IMR-90 (cell line): ENCODE results near the gene FGD3. TPM values are rescaled to one million over a fixed set of nuclear protein-coding genes. Genes with fewer than 3 reads are reported as not detected.

Experiments
- ATAC-seq: fragments of 200-7000 bp; cut with Tn5 transposase; 2 replicates; pipeline ENCODE4 v1.9.1; 2020; ENCODE audit warnings: low read depth, mild to moderate bottlenecking, moderate library complexity
- BruUV-seq: library from RNA; stranded (reverse); fragments of 400-500 nt; replicated peaks from 2 replicates; lab custom pipeline; 2021; lab: Mats Ljungman, UMichigan
- CTCF ChIA-PET: fragments of 300-600 bp; formaldehyde crosslinking; extraction: SDS; loops from one replicate; lab custom pipeline; 2021; ENCODE audit warnings: antibody characterized with exemption; lab: Yijun Ruan, JAX
- POLR2A ChIA-PET: fragments of 300-600 bp; sonication (Branson Sonifier 250); formaldehyde crosslinking; loops from one replicate; lab custom pipeline; 2022; ENCODE audit warnings: antibody characterized with exemption; ENCODE audit not compliant: unreplicated experiment; lab: Charles Lee
- DNase-seq: peaks from one replicate; pipeline ENCODE4 v3.0.0; 2013
- H2AFZ ChIP-seq: replicated peaks from 2 replicates; pipeline ENCODE3; 2013; ENCODE audit warnings: low read length, mild to moderate bottlenecking; ENCODE audit not compliant: poor library complexity
- H2AK5ac ChIP-seq: 2 replicates; pipeline ENCODE4 v1.6.1; 2013; ENCODE audit warnings: low read depth, low read length, inconsistent platforms
- H2AK9ac ChIP-seq: replicated peaks from 2 replicates; pipeline ENCODE3; 2013; ENCODE audit warnings: mild to moderate bottlenecking, low read depth, low read length, moderate library complexity; ENCODE audit not compliant: poor library complexity
- H2BK120ac ChIP-seq: 2 replicates; pipeline ENCODE4 v1.6.1; 2013; ENCODE audit warnings: low read depth, low read length, inconsistent platforms
- H2BK15ac ChIP-seq: 3 replicates; pipeline ENCODE4 v1.6.1; 2013; ENCODE audit warnings: low read depth, low read length, inconsistent platforms
- H2BK20ac ChIP-seq: 2 replicates; pipeline ENCODE4 v1.6.1; 2013; ENCODE audit warnings: low read depth, mild to moderate bottlenecking, inconsistent platforms, low read length, moderate library complexity
- H2BK5ac ChIP-seq: 2 replicates; pipeline ENCODE4 v1.6.1; 2013; ENCODE audit warnings: mild to moderate bottlenecking, low read depth, low read length, inconsistent platforms; ENCODE audit not compliant: poor library complexity, severe bottlenecking
- H3K14ac ChIP-seq: replicated peaks from 2 replicates; pipeline ENCODE4 v1.6.1; 2013; ENCODE audit warnings: low read depth, low read length, inconsistent platforms
- H3K18ac ChIP-seq: 2 replicates; pipeline ENCODE4 v1.6.1; 2013; ENCODE audit warnings: low read depth, low read length, control low read depth
- H3K23ac ChIP-seq: 2 replicates; pipeline ENCODE4 v1.6.1; 2013; ENCODE audit warnings: low read depth, low read length, inconsistent platforms
- H3K27ac ChIP-seq: 2 replicates; pipeline ENCODE4 v1.5.1; 2013; ENCODE audit warnings: mild to moderate bottlenecking, control low read depth, low read length; ENCODE audit not compliant: insufficient read depth
- H3K27me3 ChIP-seq: 2 replicates; pipeline ENCODE4 v1.6.1; 2013; ENCODE audit warnings: low read length; ENCODE audit not compliant: control insufficient read depth, insufficient read depth
- H3K36me3 ChIP-seq: 2 replicates; pipeline ENCODE4 v1.6.1; 2013; ENCODE audit warnings: low read length, mixed read lengths; ENCODE audit not compliant: control insufficient read depth, insufficient read depth
- H3K4ac ChIP-seq: 2 replicates; pipeline ENCODE4 v1.6.1; 2013; ENCODE audit warnings: low read depth, low read length, inconsistent platforms
- H3K4me1 ChIP-seq: 2 replicates; pipeline ENCODE4 v1.6.1; 2013; ENCODE audit warnings: low read length, mixed read lengths; ENCODE audit not compliant: control insufficient read depth, insufficient read depth
- H3K4me2 ChIP-seq: 2 replicates; pipeline ENCODE4 v1.6.1; 2013; ENCODE audit warnings: low read depth, mild to moderate bottlenecking, control low read depth, low read length, moderate library complexity
- H3K4me3 ChIP-seq: 2 replicates; pipeline ENCODE4 v1.5.1; 2013; ENCODE audit warnings: low read depth, mild to moderate bottlenecking, control low read depth, low read length, moderate library complexity; ENCODE audit not compliant: insufficient read depth
- H3K56ac ChIP-seq: 2 replicates; pipeline ENCODE4 v1.6.1; 2013; ENCODE audit warnings: low read length, inconsistent platforms; ENCODE audit not compliant: insufficient read depth; ENCODE audit errors: extremely low read depth
- H3K79me1 ChIP-seq, 2 experiments: 2 replicates each; pipeline ENCODE4 v1.6.1; 2013; ENCODE audit warnings: low read length in 2 of 2, inconsistent platforms in 1 of 2, low read depth in 1 of 2
- H3K9ac ChIP-seq: 2 replicates; pipeline ENCODE4 v1.6.1; 2013; ENCODE audit warnings: low read depth, low read length, control low read depth
- H3K9me1 ChIP-seq: 2 replicates; pipeline ENCODE4 v1.6.1; 2013; ENCODE audit warnings: low read length, inconsistent platforms; ENCODE audit not compliant: insufficient read depth
- H3K9me3 ChIP-seq: 2 replicates; pipeline ENCODE4 v1.6.1; 2013; ENCODE audit warnings: low read length; ENCODE audit not compliant: control insufficient read depth, insufficient read depth
- H4K20me1 ChIP-seq: 2 replicates; pipeline ENCODE4 v1.6.1; 2013; ENCODE audit warnings: low read length, inconsistent platforms; ENCODE audit not compliant: insufficient read depth
- H4K5ac ChIP-seq: 2 replicates; pipeline ENCODE4 v1.6.1; 2013; ENCODE audit warnings: mild to moderate bottlenecking, low read depth, low read length, control low read depth
- H4K8ac ChIP-seq, 2 experiments: 2 replicates each; pipeline ENCODE4 v1.6.1; 2013; ENCODE audit warnings: low read depth in 2 of 2, low read length in 2 of 2, control low read depth in 1 of 2, inconsistent platforms in 1 of 2
- H4K91ac ChIP-seq: 2 replicates; pipeline ENCODE4 v1.6.1; 2013; ENCODE audit warnings: low read depth, low read length, inconsistent platforms; ENCODE audit not compliant: insufficient read depth
- MAFK ChIP-seq: IDR thresholded peaks from 2 replicates; pipeline ENCODE4 v1.6.1; 2012; ENCODE audit warnings: low read depth, low read length, improper control_type of control experiment
- RCOR1 ChIP-seq: IDR thresholded peaks from 2 replicates; pipeline ENCODE4 v1.6.1; 2012; ENCODE audit warnings: mild to moderate bottlenecking, low read length, improper control_type of control experiment; ENCODE audit not compliant: insufficient replicate concordance
- WGBS, 2 experiments: methylation state at CpG; one replicate each; pipeline versions ENCODE4 v1.1.5 to v1.1.7; 2013; ENCODE audit warnings: missing lambda C conversion rate in 2 of 2; ENCODE audit not compliant: insufficient read length in 1 of 2; ENCODE audit errors: extremely low coverage in 2 of 2; 5-methylcytosine and 5-hydroxymethylcytosine counted together
- dilution Hi-C: fragments of 300-500 bp; cut with HindIII; formaldehyde crosslinking; loops from one replicate; pipeline ENCODE4 v1.14.3; 2018; ENCODE audit warnings: low sequenced_read_pairs; ENCODE audit not compliant: unreplicated experiment
- in situ Hi-C: fragments of 300-500 bp; cut with MboI; formaldehyde crosslinking; loops from 3 replicates; pipeline ENCODE4 v1.14.3; 2019; ENCODE audit warnings: low sequenced_read_pairs, inconsistent platforms, mixed read lengths
- intact Hi-C: fragments of 100-400 bp; cut with micrococcal nuclease; formaldehyde crosslinking; loops from 2 replicates; pipeline ENCODE4 v1.10.0; 2022
- polyA plus RNA-seq, 3 experiments: library from polyadenylated mRNA; depleted of rRNA; stranded (reverse); fragments of >200 nt; gene quantifications; 2 replicates each; pipeline ENCODE4 v1.2.3, GENCODE V29; 2012; ENCODE audit warnings: low replicate concordance in 1 of 3
- total RNA-seq: library from RNA; depleted of rRNA; stranded (reverse); fragments of >200 nt; gene quantifications from 2 replicates; pipeline ENCODE4 v1.2.3, GENCODE V29; 2012

FGD3 gene
- total and polyA plus RNA-seq, 2 of the 4 experiments (the other 2 are of a cell fraction): not detected

GRCh38 chr9:93030642-93031628 is 83.6 kb downstream of the FGD3 start:
- H3K4me1 ChIP-seq: no peaks in the 10 kb centered on the region
- H3K79me1 ChIP-seq: no peaks in the 10 kb centered on the region
- WGBS, 2 experiments: 63 to 100% methylated on average over 3 to 5 of the region's 9 CpGs
- no peak overlapping the region for H2AFZ ChIP-seq
- CTCF ChIA-PET: no interaction called here
- no peaks in the 10 kb centered on the region for H4K20me1 ChIP-seq
- H3K27ac ChIP-seq: no peak overlapping the region
- H3K4me3 ChIP-seq: no peak overlapping the region
- H3K56ac ChIP-seq: no peak overlapping the region
- in situ Hi-C loops: no loop called here
- DNase-seq: no peak
- H3K4ac ChIP-seq: no peak overlapping the region
- ATAC-seq: no peak
- no peak overlapping the region for H3K9ac ChIP-seq
- dilution Hi-C loops: no loop called here
- H3K18ac ChIP-seq: no peak overlapping the region
- no peak overlapping the region for H4K8ac ChIP-seq
- no peak overlapping the region for H2BK5ac ChIP-seq
- no peak overlapping the region for H2BK20ac ChIP-seq
- no peak overlapping the region for H3K4me2 ChIP-seq
- no peak overlapping the region for H4K5ac ChIP-seq
- H2AK9ac ChIP-seq: no peak overlapping the region
- intact Hi-C loops: no loop called here
- H3K23ac ChIP-seq: no peak overlapping the region
- H3K9me3 ChIP-seq: no peaks in the 10 kb centered on the region
- H3K14ac ChIP-seq: no peak overlapping the region
- no peak overlapping the region for H4K91ac ChIP-seq
- BruUV-seq: no TSS peak
- no peak overlapping the region for H2BK15ac ChIP-seq
- H3K9me1 ChIP-seq: no peaks in the 10 kb centered on the region
- TF ChIP-seq RCOR1 (no peak), MAFK (no peak)
- peaks cover 26% of the 10 kb centered on the region for H3K27me3 ChIP-seq
- no peak overlapping the region for H2AK5ac ChIP-seq
- H3K36me3 ChIP-seq: no peaks in the 10 kb centered on the region
- POLR2A ChIA-PET: no interaction called here
- H2BK120ac ChIP-seq: no peak overlapping the region
